ENCODE data around the gene TGFBR2.

GRCh38 chr3:30730967-30731366 is 124.6 kb downstream of the TGFBR2 start:
- TF ChIP-seq CTCF (IDR thresholded peaks at IDR 0.05) = no peak
- no peak for TF ChIP-seq POLR2A (IDR thresholded peaks at IDR 0.05)
